ENCODE data around the gene TPST2.

The TPST2 gene

GRCh38 chr22:26610996-26611395, 21.1 kb upstream of the TPST2 start:
- no peak for DNase-seq

- peak in 32 of 56 donors; percentile 6 to 64 (median 26) for DNase-seq
Measured at GRCh38 chr22:26610072-26610958, 20.4 kb upstream of the TPST2 start.

GRCh38 chr22:26609287-26609686, 19.4 kb upstream of the TPST2 start:
- DNase-seq, result no peak

GRCh38 chr22:26608129-26608528, 18.2 kb upstream of the TPST2 start:
- no peak for DNase-seq

GRCh38 chr22:26606611-26607010, 16.7 kb upstream of the TPST2 start:
- no peak for DNase-seq

- DNase-seq, result no peak
Measured at GRCh38 chr22:26604368-26604767, 14.4 kb upstream of the TPST2 start.

GRCh38 chr22:26602127-26602526, 12.2 kb upstream of the TPST2 start:
- DNase-seq, result no peak

GRCh38 chr22:26601726-26602125, 11.8 kb upstream of the TPST2 start:
- DNase-seq, result no peak

- DNase-seq, result no peak
Measured at GRCh38 chr22:26599505-26599904, 9.6 kb upstream of the TPST2 start.

GRCh38 chr22:26597480-26597879, 7.5 kb upstream of the TPST2 start:
- no peak for DNase-seq

GRCh38 chr22:26597026-26597425, 7.1 kb upstream of the TPST2 start:
- no peak for DNase-seq

GRCh38 chr22:26593763-26594162, 3.8 kb upstream of the TPST2 start:
- DNase-seq, result no peak

GRCh38 chr22:26592421-26592891, 2.5 kb upstream of the TPST2 start:
- DNase-seq, result peak in 1 of 56 donors; percentile 13

- no peak for DNase-seq
Measured at GRCh38 chr22:26589367-26589844, 526 bp downstream of the TPST2 start.

- no peak for DNase-seq
Measured at GRCh38 chr22:26588729-26589366, 1.1 kb downstream of the TPST2 start.

- DNase-seq, result no peak
Measured at GRCh38 chr22:26587991-26588613, 1.8 kb downstream of the TPST2 start.

- DNase-seq, result no peak
Measured at GRCh38 chr22:26586556-26587325, 3.2 kb downstream of the TPST2 start.

- peak in 4 of 56 donors; percentile 7 to 65 (median 19) for DNase-seq
Measured at GRCh38 chr22:26585104-26585790, 4.7 kb downstream of the TPST2 start.

GRCh38 chr22:26584010-26584409, 5.9 kb downstream of the TPST2 start:
- DNase-seq, result no peak

- DNase-seq, result no peak
Measured at GRCh38 chr22:26581633-26582168, 8.2 kb downstream of the TPST2 start.

Data from amygdala (tissue), 56 donors.